Measurements from ENCODE around the gene FBXL17.
A peak's percentile ranks its signal among the peaks of the same experiment; 100 is the strongest.

Gene FBXL17

GRCh38 chr5:107990881-107991810 lies 390.8 kb downstream of the FBXL17 start:
- Histone ChIP-seq H3K4me1 (ENCODE audit: control insufficient read depth, insufficient read depth, low read length) (no peaks in the 10 kb centered on the region), H3K9me3 (ENCODE audit: control insufficient read depth, low read length) (no peaks in the 10 kb centered on the region), H3K27me3 (replicated peaks; ENCODE audit: control insufficient read depth, insufficient read depth, low read length) (no peaks in the 10 kb centered on the region), H3K9ac (ENCODE audit: low read length) (no peak overlapping the region), H3K4me3 (ENCODE audit: low read length) (no peak overlapping the region), H3K36me3 (ENCODE audit: control insufficient read depth, insufficient read depth, low read length, severe bottlenecking) (no peaks in the 10 kb centered on the region)
- DNase-seq (ENCODE audit: low read depth) = no peak

DNA sequence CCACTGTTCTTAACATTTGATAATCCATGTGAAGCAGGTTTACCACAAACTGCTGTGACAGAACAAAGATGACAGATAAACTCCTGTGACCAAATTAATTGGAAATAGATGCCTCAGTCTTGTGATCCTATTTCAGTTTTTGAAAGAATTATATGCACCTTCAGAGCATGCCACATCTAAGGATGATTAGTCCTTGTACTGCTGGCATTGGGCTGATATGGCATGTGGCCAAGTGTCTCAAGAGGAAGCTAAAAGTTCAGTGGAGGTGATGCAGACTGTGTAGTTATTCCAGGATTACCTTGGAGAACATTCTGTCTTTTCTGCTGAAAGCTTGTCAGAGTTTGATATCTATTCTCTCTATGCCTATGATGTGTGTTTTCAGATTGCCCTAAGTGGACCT lies 396.8 kb downstream of the FBXL17 start:
- Histone ChIP-seq H3K9ac (ENCODE audit: low read length) (no peak overlapping the region), H3K9me3 (ENCODE audit: control insufficient read depth, low read length) (no peaks in the 10 kb centered on the region), H3K36me3 (ENCODE audit: control insufficient read depth, insufficient read depth, low read length, severe bottlenecking) (no peaks in the 10 kb centered on the region), H3K4me3 (ENCODE audit: low read length) (no peak overlapping the region), H3K4me1 (ENCODE audit: control insufficient read depth, insufficient read depth, low read length) (peaks cover 2% of the 10 kb centered on the region), H3K27me3 (replicated peaks; ENCODE audit: control insufficient read depth, insufficient read depth, low read length) (no peaks in the 10 kb centered on the region)
- DNase-seq (ENCODE audit: low read depth) = no peak

DNA sequence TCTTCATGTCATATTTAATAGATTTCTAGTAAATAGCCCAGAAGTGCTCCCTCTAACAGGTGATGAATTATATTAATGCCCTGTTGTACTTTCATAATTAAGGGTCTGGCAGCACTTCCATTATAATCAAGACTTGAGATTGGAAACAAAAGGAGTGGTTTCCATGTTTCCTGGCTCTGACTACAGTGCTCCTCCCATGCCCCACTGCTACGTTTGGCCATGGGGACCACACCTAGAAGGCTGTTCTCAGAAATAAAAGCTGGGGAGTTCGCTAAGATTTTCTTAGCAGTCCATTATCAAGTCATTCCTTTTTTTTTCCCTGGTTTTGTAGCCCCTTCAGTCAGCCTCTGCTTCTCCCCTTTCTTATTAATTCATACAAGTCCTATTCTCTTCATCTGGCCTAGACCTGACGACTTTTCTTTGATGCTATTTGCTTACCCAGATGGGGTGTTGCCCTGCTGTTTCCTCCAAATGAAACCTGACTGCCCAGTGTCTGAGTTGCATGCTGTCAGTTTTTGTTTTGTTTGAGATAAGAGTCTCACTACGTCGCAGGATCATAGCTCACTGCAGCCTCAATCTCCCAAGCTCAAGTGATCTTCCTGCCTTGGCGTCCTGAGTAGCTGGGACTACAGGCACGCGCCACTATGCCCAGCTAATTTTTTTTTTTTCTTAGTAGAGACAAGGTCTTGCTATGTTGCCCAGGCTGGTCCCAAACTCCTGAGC lies 399.0 kb downstream of the FBXL17 start:
- Histone ChIP-seq H3K4me3 (ENCODE audit: low read length) (no peak overlapping the region), H3K4me1 (ENCODE audit: control insufficient read depth, insufficient read depth, low read length) (peaks cover 6% of the 10 kb centered on the region), H3K27me3 (replicated peaks; ENCODE audit: control insufficient read depth, insufficient read depth, low read length) (no peaks in the 10 kb centered on the region), H3K36me3 (ENCODE audit: control insufficient read depth, insufficient read depth, low read length, severe bottlenecking) (no peaks in the 10 kb centered on the region), H3K9ac (ENCODE audit: low read length) (no peak overlapping the region), H3K9me3 (ENCODE audit: control insufficient read depth, low read length) (no peaks in the 10 kb centered on the region)
- no peak for DNase-seq (ENCODE audit: low read depth)

- DNase-seq (ENCODE audit: low read depth) = no peak
- H3K9ac ChIP-seq (ENCODE audit: low read length) = no peak overlapping the region
- peaks cover 6% of the 10 kb centered on the region for H3K4me1 ChIP-seq (ENCODE audit: control insufficient read depth, insufficient read depth, low read length)
- no peak overlapping the region for H3K4me3 ChIP-seq (ENCODE audit: low read length)
- H3K27me3 ChIP-seq (replicated peaks; ENCODE audit: control insufficient read depth, insufficient read depth, low read length) = no peaks in the 10 kb centered on the region
- no peaks in the 10 kb centered on the region for H3K9me3 ChIP-seq (ENCODE audit: control insufficient read depth, low read length)
- H3K36me3 ChIP-seq (ENCODE audit: control insufficient read depth, insufficient read depth, low read length, severe bottlenecking) = no peaks in the 10 kb centered on the region
Measured at GRCh38 chr5:107980923-107981692, 400.8 kb downstream of the FBXL17 start.

- Histone ChIP-seq H3K4me3 (ENCODE audit: low read length) (no peak overlapping the region), H3K27me3 (replicated peaks; ENCODE audit: control insufficient read depth, insufficient read depth, low read length) (no peaks in the 10 kb centered on the region), H3K9ac (ENCODE audit: low read length) (no peak overlapping the region), H3K36me3 (ENCODE audit: control insufficient read depth, insufficient read depth, low read length, severe bottlenecking) (no peaks in the 10 kb centered on the region), H3K9me3 (ENCODE audit: control insufficient read depth, low read length) (no peaks in the 10 kb centered on the region), H3K4me1 (ENCODE audit: control insufficient read depth, insufficient read depth, low read length) (peaks cover 4% of the 10 kb centered on the region)
- no peak for DNase-seq (ENCODE audit: low read depth)
Measured at GRCh38 chr5:107979900-107980299, 402.0 kb downstream of the FBXL17 start.

- Histone ChIP-seq H3K9me3 (ENCODE audit: control insufficient read depth, low read length) (no peaks in the 10 kb centered on the region), H3K4me1 (ENCODE audit: control insufficient read depth, insufficient read depth, low read length) (peaks cover 4% of the 10 kb centered on the region), H3K9ac (ENCODE audit: low read length) (no peak overlapping the region), H3K27me3 (replicated peaks; ENCODE audit: control insufficient read depth, insufficient read depth, low read length) (no peaks in the 10 kb centered on the region), H3K36me3 (ENCODE audit: control insufficient read depth, insufficient read depth, low read length, severe bottlenecking) (no peaks in the 10 kb centered on the region), H3K4me3 (ENCODE audit: low read length) (no peak overlapping the region)
- DNase-seq (ENCODE audit: low read depth) = no peak
Measured at GRCh38 chr5:107979291-107979690, 402.6 kb downstream of the FBXL17 start.

GRCh38 chr5:107977550-107978071 lies 404.3 kb downstream of the FBXL17 start:
- H3K9ac ChIP-seq (ENCODE audit: low read length) = no peak overlapping the region
- H3K27me3 ChIP-seq (replicated peaks; ENCODE audit: control insufficient read depth, insufficient read depth, low read length) = no peaks in the 10 kb centered on the region
- peaks cover 4% of the 10 kb centered on the region for H3K4me1 ChIP-seq (ENCODE audit: control insufficient read depth, insufficient read depth, low read length)
- no peaks in the 10 kb centered on the region for H3K9me3 ChIP-seq (ENCODE audit: control insufficient read depth, low read length)
- DNase-seq (ENCODE audit: low read depth) = peak; percentile 22
- no peak overlapping the region for H3K4me3 ChIP-seq (ENCODE audit: low read length)
- H3K36me3 ChIP-seq (ENCODE audit: control insufficient read depth, insufficient read depth, low read length, severe bottlenecking) = no peaks in the 10 kb centered on the region

- H3K36me3 ChIP-seq (ENCODE audit: control insufficient read depth, insufficient read depth, low read length, severe bottlenecking) = no peaks in the 10 kb centered on the region
- H3K27me3 ChIP-seq (replicated peaks; ENCODE audit: control insufficient read depth, insufficient read depth, low read length) = no peaks in the 10 kb centered on the region
- H3K9me3 ChIP-seq (ENCODE audit: control insufficient read depth, low read length) = no peaks in the 10 kb centered on the region
- no peak for DNase-seq (ENCODE audit: low read depth)
- H3K4me1 ChIP-seq (ENCODE audit: control insufficient read depth, insufficient read depth, low read length) = peaks cover 4% of the 10 kb centered on the region
- H3K9ac ChIP-seq (ENCODE audit: low read length) = no peak overlapping the region
- H3K4me3 ChIP-seq (ENCODE audit: low read length) = no peak overlapping the region
Measured at GRCh38 chr5:107975568-107975967, 406.3 kb downstream of the FBXL17 start.

GRCh38 chr5:107971846-107972245 lies 410.1 kb downstream of the FBXL17 start:
- Histone ChIP-seq H3K27me3 (replicated peaks; ENCODE audit: control insufficient read depth, insufficient read depth, low read length) (no peaks in the 10 kb centered on the region), H3K4me3 (ENCODE audit: low read length) (no peak overlapping the region), H3K4me1 (ENCODE audit: control insufficient read depth, insufficient read depth, low read length) (peaks cover 5% of the 10 kb centered on the region), H3K36me3 (ENCODE audit: control insufficient read depth, insufficient read depth, low read length, severe bottlenecking) (no peaks in the 10 kb centered on the region), H3K9ac (ENCODE audit: low read length) (no peak overlapping the region), H3K9me3 (ENCODE audit: control insufficient read depth, low read length) (no peaks in the 10 kb centered on the region)
- DNase-seq (ENCODE audit: low read depth) = no peak

- H3K36me3 ChIP-seq (ENCODE audit: control insufficient read depth, insufficient read depth, low read length, severe bottlenecking) = no peaks in the 10 kb centered on the region
- H3K4me3 ChIP-seq (ENCODE audit: low read length) = no peak overlapping the region
- no peak overlapping the region for H3K9ac ChIP-seq (ENCODE audit: low read length)
- no peaks in the 10 kb centered on the region for H3K27me3 ChIP-seq (replicated peaks; ENCODE audit: control insufficient read depth, insufficient read depth, low read length)
- H3K4me1 ChIP-seq (ENCODE audit: control insufficient read depth, insufficient read depth, low read length) = peaks cover 5% of the 10 kb centered on the region
- peak; percentile 41 for DNase-seq (ENCODE audit: low read depth)
- H3K9me3 ChIP-seq (ENCODE audit: control insufficient read depth, low read length) = no peaks in the 10 kb centered on the region
Measured at GRCh38 chr5:107969847-107970246, 412.1 kb downstream of the FBXL17 start.

DNA sequence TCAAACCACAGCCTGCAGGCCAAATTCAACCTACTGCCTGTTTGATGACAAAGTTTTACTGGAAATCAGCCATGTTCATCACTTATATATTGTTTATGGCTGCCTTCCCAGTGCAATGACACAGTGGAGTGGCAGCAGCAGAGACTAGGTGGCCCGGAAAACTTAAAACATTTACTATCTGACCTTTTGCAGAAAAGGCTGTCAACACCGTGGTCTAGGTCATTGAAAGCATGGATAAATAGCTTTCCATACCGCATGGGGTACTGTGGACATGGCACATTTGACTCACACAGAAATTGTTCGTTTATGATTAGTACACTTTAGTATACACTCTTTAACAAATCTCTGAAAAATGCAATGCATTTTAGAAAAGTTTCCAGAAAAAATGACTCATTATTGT lies 412.9 kb downstream of the FBXL17 start:
- Histone ChIP-seq H3K9ac (ENCODE audit: low read length) (no peak overlapping the region), H3K4me3 (ENCODE audit: low read length) (no peak overlapping the region), H3K4me1 (ENCODE audit: control insufficient read depth, insufficient read depth, low read length) (peaks cover 5% of the 10 kb centered on the region), H3K27me3 (replicated peaks; ENCODE audit: control insufficient read depth, insufficient read depth, low read length) (no peaks in the 10 kb centered on the region), H3K36me3 (ENCODE audit: control insufficient read depth, insufficient read depth, low read length, severe bottlenecking) (no peaks in the 10 kb centered on the region), H3K9me3 (ENCODE audit: control insufficient read depth, low read length) (no peaks in the 10 kb centered on the region)
- peak; percentile 36 for DNase-seq (ENCODE audit: low read depth)
